Body of pancreas (tissue), 4 donors: ENCODE measurements around the gene AGBL5.

Source experiments
- CTCF ChIP-seq, 7 experiments: fragments of 450-650 bp in 4 of 7; fragments of 200-600 bp in 3 of 7; sonication (generic) in 3 of 7; IDR thresholded peaks; one replicate each; pipeline ENCODE4 v1.5.1; 2016 to 2019; ENCODE audit warnings: antibody characterized with exemption in 7 of 7
- POLR2A ChIP-seq, 3 donors: fragments of 450-650 bp; IDR thresholded peaks; one replicate each; pipeline ENCODE4 v1.6.1; 2016; ENCODE audit warnings: antibody characterized with exemption in 3 of 3, mild to moderate bottlenecking in 2 of 3

GRCh38 chr2:27069961-27070618, 18.6 kb downstream of the AGBL5 start:
- TF ChIP-seq CTCF (IDR thresholded peaks at IDR 0.05) (no peak), POLR2A (IDR thresholded peaks at IDR 0.05) (no peak)
